Measurements from ENCODE around the gene ADAM12.

DNA sequence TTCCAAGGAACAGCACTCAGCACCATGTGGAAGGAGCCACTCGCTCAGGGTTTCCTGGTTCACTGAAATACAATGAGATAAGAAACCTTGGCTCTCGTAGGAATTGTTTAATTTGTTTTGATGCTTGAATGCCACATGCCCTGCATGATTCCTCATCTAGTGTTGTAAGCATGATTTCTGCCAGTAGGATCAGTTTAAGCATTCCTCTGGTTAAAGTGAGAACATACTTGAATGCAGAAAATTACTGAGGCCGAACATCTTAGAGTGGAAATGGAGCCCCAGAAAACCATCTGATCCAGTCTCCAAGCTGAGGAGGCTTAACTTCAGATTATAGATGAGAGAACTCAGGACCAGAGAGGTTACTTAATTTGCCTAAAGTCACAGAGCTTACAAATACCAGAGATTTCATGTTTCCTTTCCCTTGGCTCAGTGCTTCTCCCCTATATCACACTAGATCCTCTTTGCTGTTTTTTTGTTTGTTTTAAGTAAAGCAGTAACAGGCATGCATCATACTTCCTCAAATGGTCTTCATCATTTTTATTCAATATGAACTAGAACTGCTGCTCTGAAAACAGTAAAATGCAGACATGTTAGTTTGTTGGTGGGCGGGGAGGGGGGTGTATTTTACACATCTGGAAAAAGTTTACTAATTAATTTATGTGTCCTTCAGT is 125.1 kb downstream of the ADAM12 start:
- TF ChIP-seq CTCF (conservative IDR thresholded peaks at IDR 0.05) (no peak), EZH2 (IDR thresholded peaks at IDR 0.05; ENCODE audit: low read depth) (no peak)
